GM18868 (cell line): Measurements from ENCODE around the gene LOXL4.

Experiments
- ATAC-seq: cut with Tn5 transposase; IDR thresholded peaks from one replicate; pipeline ENCODE4 v1.9.1; 2021; ENCODE audit warnings: mild to moderate bottlenecking, moderate library complexity; ENCODE audit not compliant: unreplicated experiment

Gene LOXL4

DNA sequence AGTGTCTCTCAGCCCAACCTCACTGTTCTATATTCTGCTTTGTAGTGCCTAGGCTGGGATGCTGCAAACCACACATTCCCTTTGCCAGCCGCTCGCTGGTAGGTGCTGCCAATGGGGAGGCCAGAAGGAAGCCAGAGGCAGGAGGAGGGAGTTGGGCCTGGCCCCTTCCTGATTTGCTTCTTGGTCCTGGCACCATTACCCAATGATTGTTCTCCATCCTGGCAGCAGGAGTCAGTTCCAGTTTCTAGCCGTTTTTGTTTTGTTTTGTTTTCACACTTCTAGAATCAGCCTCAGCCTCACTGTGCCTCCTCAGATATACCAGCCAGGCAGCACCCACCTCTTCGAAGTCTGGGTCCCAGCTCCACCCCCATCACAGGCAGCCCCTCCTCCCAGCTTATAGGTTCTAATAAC lies 27.4 kb upstream of the LOXL4 start:
- ATAC-seq, result no peak

DNA sequence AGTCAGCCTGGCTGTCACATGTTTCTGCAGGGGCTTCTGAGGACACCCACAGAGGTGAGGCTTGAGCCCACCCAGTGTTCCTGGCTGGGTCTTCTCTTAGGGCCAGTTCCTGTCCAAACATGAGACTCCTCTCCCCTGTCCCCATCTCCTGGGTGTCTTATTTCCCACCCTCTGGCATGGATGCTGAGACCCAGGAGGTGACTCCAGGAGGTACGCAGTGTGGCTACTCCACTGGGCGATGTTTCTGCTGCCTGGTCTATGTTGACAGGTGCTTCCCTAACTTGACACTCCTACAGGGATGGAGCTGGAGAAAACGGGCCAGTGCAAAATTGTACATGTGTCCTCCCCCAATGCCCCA lies 26.3 kb upstream of the LOXL4 start:
- ATAC-seq, result no peak

DNA sequence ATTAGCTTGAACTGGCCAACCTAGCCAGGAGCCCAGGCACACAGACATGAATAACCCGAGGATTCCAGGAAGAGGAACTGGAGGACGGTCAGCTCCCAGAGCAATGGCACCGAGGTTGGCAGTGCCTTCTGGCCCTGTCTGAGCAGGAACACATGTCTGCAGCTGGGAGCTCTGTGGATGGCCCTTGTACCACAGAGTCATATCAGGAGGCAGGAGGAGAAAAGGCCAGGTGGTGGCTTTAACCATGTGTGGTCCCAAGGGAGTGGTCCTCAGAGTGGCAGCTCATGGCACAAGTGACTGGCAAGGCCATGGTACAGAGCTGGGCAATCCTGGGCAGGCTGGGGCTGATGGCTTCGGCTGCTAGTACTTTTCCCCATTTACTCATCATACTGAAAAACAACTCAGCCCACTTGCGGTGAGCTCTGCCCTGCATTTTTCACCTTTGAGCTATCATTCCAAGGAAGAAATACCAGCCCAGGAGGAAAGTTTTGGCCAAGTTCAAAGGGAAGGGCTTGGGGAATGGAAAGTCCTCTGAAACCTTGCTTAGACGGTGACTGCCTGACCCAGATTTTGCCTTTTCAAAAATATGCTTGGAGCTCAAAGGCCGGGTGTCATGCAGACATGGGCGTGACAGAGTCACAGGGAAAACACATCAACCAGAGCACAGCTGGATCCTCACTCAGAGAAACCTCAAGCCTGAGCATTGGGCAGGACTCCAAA lies 25.7 kb upstream of the LOXL4 start:
- no peak for ATAC-seq

DNA sequence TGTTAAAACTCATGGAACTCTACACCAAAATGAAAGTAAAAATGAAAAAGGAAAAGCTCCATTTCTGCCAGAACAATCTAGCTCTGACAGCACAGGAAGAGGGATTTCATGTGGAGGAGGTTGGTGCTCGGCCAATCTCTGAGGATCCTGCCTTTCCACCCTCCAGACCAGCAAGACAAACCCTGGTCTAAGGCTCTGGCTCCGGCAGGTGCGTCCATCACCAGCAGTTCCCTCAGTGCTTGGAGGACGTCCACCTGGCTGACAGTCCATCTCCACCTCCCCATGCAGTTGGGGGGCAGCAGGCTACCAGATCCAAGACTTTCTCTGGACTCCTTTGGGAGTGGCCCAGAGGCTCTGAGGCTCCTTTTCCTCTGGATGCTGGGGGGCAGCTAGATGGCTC lies 25.0 kb upstream of the LOXL4 start:
- ATAC-seq, result no peak

DNA sequence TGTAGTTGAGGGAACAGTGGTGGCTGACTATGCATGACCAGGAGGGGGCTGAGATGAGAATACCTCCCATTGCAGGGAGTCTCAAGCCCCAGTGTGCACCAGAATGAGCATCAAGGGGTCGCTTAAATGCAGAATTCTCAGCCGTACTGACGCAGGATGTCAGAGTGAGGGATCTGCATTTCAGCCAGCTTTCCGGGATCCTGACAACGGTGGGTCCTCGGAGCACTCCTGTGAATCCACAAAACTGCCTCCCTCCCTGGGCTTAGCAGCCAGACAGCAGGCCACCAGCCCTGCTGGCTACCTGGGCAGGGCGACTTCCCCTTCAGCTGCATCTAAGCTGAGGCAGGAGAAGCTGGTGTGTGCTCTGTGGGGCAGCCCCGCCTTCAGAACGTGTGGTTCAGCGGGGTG lies 21.8 kb upstream of the LOXL4 start:
- no peak for ATAC-seq

DNA sequence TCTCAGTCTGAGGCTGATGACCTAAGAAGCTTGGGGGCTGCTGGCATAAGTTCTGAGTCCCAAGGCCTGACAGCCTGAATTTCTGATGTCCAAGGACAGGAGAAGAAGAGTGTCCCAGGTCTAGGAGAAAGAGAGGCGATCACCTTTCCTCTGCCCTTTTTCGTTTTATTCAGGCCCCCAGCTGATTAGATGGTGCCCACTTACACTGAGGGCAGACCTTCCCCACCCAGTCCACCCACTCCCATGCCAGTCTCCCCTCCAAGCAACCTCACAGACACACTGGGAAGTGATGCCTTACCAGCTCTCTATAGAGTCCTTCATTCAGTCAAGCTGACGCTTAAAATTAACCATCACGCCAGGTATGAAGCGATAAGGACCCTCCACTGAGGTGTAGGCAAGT lies 19.3 kb upstream of the LOXL4 start:
- no peak for ATAC-seq

DNA sequence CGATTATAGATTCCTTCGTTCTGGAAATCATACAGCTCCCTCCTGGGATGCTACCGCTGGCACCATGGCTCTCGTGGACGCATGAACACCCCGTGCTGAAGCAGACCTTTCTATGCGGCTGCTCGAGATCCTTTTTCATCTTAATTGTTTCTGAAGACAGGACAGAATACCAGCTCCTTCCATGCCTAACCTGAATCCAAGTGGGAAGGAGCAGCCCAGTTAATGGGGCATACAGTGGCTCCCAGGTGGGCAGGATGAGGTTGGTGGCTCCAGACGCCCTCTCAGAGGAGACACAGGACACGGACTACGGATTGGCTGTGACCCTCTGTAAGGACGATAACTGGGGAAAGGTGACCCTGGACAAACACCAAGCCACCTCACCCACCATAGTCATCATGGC lies 18.4 kb upstream of the LOXL4 start:
- no peak for ATAC-seq

DNA sequence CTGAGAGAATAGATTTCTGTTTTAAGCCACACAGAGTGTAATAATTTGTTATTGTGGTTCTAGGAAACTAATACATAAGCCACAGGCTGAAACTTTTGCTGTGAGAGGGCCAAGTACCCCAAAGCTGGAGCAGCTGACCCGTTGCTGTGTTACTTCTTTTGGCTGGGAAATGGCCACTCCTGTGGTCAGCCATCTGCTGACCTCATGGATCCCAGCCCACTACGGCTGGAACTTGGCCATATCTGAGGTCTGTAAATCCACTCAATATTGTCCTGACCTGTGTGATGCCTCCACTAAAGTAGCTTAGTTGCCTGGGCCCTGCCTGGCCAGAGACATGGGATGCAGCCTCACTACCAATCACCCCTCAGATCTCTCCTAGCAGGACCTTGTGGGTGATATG lies 17.4 kb upstream of the LOXL4 start:
- no peak for ATAC-seq

DNA sequence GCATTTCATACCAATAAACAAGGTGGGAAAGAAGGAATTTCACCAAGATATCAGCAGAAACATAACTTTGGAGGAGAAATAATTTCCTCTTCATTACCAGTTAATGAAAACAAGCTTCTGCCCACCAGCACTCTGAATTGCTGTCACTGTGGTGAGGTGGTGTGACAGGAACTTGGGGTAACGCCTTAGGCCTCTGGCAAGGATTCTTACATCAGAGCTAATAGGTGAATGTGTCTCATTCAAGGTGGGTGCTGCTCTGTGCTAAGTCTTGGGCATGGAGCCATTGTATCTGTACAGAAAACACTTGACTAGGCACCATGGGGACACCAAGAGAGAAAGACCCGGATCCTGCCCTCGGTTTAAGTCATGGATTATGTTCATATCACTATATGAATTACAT lies 8.3 kb upstream of the LOXL4 start:
- no peak for ATAC-seq

DNA sequence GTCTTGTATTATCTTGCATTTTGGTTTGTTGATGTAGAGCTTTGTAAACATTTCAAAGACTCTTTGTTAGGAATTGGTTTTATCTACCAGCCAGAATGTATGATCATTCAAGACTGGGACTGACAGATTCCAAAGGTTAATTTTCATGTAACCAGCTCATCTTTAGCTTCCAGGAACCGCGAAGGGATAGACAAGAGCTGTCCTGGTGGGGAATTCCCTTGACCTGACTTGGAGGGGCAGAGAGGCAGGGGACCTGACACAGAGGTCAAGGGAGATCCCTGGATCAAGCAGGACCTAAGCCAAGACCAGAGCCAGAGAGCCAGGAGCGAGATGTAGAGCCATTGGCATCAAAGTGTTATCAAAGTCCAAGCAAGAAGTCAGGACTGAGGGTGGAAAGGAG lies 6.6 kb upstream of the LOXL4 start:
- no peak for ATAC-seq

DNA sequence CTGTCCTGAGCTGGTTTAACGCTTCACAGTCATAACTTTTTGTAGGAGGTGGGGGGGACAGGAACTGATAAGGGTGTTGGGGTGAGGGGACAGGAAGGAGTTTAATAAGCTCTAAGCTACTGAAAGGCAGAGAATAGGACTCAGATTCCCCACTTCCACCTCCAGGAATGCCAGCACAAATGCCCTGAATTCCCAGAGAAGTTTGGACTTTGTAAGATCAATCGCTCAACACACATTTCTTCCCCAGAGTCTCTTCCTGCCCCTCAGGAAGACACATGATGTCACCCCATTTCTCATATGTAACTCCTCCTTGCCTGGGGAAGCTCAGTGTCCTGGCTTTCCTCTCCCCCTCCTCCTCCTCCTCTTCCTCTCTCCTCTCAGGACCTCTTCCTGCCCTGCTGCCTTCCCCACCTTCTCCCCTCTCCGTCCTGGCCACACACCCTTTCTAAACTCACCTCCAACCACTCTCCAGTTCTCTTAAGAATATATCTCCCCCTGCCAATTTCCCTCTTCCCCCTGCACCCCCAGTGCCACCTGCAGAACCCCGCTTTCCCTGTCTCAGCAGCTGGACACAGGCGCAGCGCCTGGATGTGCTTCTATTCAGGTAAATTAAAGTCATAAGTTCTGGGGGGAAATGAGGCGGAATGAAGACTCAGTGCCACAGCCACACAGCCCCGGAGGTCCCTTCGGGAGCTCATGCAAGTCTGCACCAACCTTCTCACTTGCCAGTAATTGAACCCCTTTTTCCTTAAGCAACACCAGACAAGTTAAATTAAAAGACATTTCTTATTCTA lies 5.3 kb upstream of the LOXL4 start:
- no peak for ATAC-seq

DNA sequence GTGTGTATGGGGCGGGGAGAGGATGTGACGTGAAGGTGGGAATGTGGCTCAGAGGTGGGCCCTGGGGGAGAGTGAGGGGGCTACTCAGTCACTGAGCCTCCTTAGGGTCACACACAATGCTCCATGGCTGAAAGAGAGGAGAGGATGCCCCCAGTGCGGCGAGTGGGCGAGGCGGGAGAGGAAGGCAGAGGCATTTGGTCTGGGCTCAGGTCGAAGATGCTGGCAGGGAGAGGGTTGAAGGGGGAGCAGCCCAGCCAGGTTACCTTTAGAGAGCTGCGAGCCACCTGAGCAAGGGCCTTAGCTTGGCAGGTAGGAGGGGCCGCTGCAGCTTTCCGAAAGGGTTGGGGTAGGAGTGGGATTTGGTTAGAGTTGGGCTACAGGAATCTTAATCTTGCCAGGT lies 4.7 kb upstream of the LOXL4 start:
- no peak for ATAC-seq

DNA sequence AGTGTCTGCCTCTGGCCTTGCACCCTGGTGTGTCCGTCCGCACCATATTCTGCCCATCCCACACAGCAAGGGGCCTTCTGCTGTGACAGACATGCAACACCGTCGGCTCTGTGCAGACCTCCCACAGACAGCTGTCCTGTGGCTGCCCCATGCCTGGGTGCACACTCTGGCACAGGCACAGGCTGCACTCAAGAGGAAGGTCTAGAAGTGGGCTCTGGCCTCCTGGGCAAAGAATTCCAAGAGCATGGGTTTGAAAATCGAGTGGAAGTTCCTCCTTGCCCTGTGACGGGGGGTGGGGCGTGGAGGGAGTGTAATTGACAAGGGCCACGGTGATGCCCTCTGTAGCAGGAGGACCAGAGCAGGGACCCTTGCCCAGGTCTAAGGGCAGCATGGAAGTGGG lies 4.3 kb upstream of the LOXL4 start:
- ATAC-seq, result no peak

DNA sequence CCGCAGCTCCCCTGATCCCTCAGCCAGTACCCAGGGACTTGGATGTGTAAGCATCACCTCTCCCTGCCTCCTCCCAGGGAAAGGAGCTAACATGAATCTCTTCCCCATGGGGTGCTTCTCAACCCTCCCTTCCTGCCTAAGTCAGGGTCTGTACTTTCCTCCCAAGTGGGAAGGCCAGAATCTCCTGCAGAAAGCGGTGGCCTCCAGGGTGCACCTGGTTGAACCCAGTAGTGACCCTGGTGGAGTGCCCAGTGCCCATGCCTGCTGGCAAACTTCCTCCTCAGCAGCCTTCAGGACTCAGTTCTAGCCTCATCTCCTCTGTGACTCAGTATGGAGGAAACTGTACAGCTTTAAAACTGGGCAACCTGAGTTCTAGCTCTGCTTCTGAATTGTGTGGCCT lies 2.8 kb upstream of the LOXL4 start:
- no peak for ATAC-seq

DNA sequence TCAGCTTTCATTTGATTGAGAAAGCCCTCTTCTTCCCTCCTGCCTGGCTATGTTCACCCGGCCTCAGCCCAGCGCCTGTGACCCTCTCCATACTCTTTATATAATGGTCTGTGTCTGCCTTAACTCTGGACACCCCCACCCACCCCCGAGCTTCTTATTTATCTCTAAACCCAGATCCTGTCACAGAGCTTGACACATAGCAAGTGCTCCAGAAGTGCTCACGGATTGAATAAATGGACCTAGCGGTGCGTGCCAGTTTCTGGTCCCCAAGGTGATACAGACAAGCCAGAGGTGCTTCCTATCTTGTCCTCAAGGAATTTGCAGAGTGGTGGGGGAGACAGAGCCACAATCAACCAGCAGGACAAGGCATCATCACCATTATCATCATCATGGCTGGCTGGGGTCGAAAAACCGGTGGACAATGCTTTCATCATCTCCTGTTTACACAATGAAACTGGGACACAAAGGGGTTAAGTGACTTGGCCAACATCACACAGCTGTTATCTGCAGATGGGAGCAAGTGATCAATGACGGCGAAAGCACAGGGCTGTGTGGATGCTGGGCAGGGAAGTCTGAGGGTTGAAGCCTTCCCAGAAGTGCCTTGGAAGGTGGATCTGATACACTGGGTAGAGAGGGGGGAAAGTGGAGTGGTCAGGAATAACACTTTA lies 2.2 kb upstream of the LOXL4 start:
- no peak for ATAC-seq

DNA sequence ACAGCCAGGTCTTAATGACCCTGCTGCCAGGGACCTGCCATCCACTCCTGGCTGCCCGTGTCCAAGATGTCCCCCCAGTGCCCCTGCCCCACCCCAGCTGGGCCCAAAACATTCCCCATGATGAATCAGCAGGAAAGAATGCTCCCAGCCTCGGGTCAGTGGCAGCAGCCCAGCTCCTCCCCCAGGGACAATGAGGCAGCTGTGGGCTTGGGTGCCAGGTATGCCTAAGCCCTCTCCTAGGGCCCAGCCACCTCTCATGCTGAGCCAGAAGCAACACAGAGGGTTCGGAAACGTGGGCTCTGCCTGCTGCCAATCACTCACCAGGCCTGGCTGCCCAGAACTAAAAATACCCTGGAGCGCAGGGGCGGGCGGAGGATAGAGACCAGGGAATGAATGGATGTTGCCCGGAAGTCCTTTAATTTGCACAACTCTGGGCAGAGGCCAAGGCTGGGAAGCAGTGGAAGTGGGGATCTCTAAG lies 1.5 kb upstream of the LOXL4 start:
- no peak for ATAC-seq

DNA sequence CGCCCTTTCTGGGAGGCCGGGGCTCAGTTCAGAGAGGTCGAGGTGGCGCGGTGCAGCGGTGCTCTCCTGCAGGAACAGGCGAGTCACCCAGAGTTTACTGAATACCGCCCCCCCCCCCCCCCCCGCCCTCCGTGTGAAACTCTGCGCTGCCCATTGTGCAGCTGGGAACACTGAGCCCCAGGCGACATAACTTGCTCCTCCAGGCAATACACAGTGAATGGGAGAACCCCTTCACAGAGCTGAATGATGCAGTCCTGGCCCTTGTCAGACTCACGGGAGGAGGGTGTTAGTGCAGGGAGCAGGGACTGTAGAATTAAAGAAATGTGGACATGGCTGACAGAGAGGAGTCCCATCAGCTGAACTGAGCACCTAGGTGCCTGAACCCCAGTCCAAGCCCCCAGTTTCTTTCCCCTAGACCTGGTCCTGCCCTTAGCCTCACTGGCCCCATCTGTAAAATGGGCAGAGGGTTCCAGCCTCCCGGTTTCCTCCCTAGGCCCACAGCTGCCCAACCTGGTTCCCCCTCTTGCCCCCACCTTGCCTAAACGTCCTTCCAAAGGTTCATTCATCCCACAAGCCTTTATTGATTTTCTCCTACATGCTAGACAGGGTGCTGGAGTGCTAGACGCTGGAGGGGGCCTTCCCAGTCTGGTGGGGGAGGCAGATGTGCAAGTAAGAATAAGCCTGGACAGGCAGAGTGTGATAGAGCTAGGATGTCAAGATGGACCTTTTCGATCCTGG lies 869 bp upstream of the LOXL4 start:
- no peak for ATAC-seq

DNA sequence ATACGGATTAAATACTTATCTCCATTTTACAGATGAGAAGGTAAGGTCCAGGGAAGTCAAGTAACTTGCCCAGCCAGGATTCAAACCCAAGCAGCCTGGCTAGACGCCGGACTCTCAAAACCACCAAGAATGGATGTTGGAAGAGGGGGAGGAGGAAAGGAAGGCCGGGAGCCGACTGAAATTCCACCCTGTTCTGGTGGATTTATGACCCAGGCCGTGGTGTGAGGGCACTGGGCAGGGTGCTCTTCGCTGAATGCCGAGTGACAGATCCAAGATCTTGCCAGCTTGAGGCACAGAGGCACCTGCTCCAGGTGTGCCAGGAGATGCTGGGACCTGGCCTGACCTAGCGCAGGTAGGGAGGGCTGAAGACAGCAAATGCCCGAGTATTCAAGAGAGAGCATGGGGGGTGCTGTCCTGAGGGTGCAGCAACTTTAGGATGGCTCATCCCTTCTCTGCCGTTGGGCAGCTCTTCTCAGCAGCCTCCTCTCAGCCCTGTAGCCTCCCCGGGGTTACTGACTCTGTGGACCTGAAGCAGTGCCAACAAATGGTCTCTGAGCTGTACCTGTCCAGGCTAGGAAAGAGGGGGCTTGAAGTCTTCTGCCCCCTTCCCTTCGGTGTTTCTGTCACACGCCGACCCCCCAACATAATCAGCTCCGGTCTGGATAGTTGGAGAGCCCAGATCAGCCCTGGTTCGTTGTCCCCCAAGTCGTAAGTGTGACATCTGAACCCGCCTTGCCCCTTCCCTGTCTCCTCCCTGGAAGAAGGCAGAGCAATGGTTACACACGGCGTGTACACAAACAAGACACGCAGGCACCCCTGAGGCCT lies 713 bp downstream of the LOXL4 start:
- ATAC-seq, result no peak

DNA sequence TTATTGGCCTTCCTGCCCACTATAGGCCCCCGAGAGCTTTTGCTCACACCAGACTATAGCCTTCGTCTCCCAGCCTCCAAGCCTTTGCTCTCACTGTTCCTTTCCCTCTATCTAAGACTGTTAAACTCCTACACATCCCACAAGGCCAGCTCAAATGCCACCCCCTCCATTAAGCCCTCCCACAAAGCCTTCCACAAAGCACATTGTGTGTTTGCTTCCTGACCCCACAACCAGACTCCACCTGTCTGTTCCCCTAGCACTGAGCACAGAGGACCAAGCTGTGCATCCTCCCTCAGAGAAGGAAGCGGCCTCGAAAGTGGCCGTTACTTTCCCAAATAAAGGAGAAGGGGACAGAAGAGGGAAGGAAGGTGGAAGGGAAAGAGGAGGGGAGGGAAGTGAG lies 1.3 kb downstream of the LOXL4 start:
- ATAC-seq, result no peak
